H9 (cell line): ENCODE data around the gene ABCG8. TPM values are rescaled to one million over a fixed set of nuclear protein-coding genes. Genes with fewer than 3 reads are reported as not detected.

Experiments used
- DNase-seq: peaks from one replicate; pipeline ENCODE4 v3.0.0-alpha.2; 2017
- H2AFZ ChIP-seq: one replicate; pipeline ENCODE4 v1.6.1; 2013; ENCODE audit warnings: mild to moderate bottlenecking, low read length, control low read depth, moderate library complexity
- H2AK5ac ChIP-seq: 2 replicates; pipeline ENCODE4 v1.6.1; 2013; ENCODE audit warnings: low read length, control low read depth, mixed read lengths; ENCODE audit not compliant: insufficient read length
- H2BK120ac ChIP-seq: one replicate; pipeline ENCODE4 v1.6.1; 2013; ENCODE audit warnings: low read depth, mild to moderate bottlenecking, low read length, control low read depth, inconsistent platforms; ENCODE audit not compliant: poor library complexity, severe bottlenecking
- H2BK12ac ChIP-seq: 2 replicates; pipeline ENCODE4 v1.6.1; 2013; ENCODE audit warnings: low read length, control low read depth, mixed read lengths, low read depth; ENCODE audit not compliant: insufficient read length
- H2BK15ac ChIP-seq: 2 replicates; pipeline ENCODE4 v1.6.1; 2013; ENCODE audit warnings: low read depth, low read length, control low read depth
- H2BK20ac ChIP-seq: one replicate; pipeline ENCODE4 v1.6.1; 2013; ENCODE audit warnings: low read depth, mild to moderate bottlenecking, low read length, control low read depth, inconsistent platforms; ENCODE audit not compliant: poor library complexity, severe bottlenecking
- H2BK5ac ChIP-seq: 2 replicates; pipeline ENCODE4 v1.6.1; 2013; ENCODE audit warnings: low read length, control low read depth, mixed read lengths; ENCODE audit not compliant: insufficient read length
- H3K14ac ChIP-seq: 2 replicates; pipeline ENCODE4 v1.6.1; 2013; ENCODE audit warnings: low read length, control low read depth; ENCODE audit not compliant: insufficient read depth
- H3K18ac ChIP-seq: 2 replicates; pipeline ENCODE4 v1.6.1; 2013; ENCODE audit warnings: low read depth, mild to moderate bottlenecking, mixed read lengths, low read length, control low read depth; ENCODE audit not compliant: insufficient read length
- H3K23ac ChIP-seq: 2 replicates; pipeline ENCODE4 v1.6.1; 2013; ENCODE audit warnings: low read length, control low read depth, mixed read lengths, low read depth; ENCODE audit not compliant: insufficient read length
- H3K23me2 ChIP-seq: 2 replicates; pipeline ENCODE4 v1.6.1; 2013; ENCODE audit warnings: low read depth, mild to moderate bottlenecking, mixed read lengths, low read length, control low read depth; ENCODE audit not compliant: insufficient read length, poor library complexity, severe bottlenecking
- H3K27ac ChIP-seq: 2 replicates; pipeline ENCODE4 v1.5.1; 2013; ENCODE audit warnings: low read length, control low read depth, mixed read lengths, low read depth; ENCODE audit not compliant: insufficient read length
- H3K27me3 ChIP-seq: 2 replicates; pipeline ENCODE4 v1.6.1; 2013; ENCODE audit warnings: low read length, control low read depth, inconsistent platforms; ENCODE audit not compliant: insufficient read depth
- H3K4ac ChIP-seq: 2 replicates; pipeline ENCODE4 v1.6.1; 2013; ENCODE audit warnings: low read depth, mild to moderate bottlenecking, control low read depth, inconsistent platforms, low read length, moderate library complexity
- H3K4me1 ChIP-seq: 2 replicates; pipeline ENCODE4 v1.6.1; 2013; ENCODE audit warnings: low read length, control low read depth, inconsistent platforms; ENCODE audit not compliant: insufficient read depth
- H3K4me2 ChIP-seq: 2 replicates; pipeline ENCODE4 v1.6.1; 2013; ENCODE audit warnings: low read length, control low read depth, mixed read lengths; ENCODE audit not compliant: insufficient read length, insufficient read depth
- H3K56ac ChIP-seq: 2 replicates; pipeline ENCODE4 v1.6.1; 2013; ENCODE audit warnings: low read depth, mild to moderate bottlenecking, mixed read lengths, low read length, control low read depth; ENCODE audit not compliant: insufficient read length
- H3K79me1 ChIP-seq: 2 replicates; pipeline ENCODE4 v1.6.1; 2013; ENCODE audit warnings: low read depth, mild to moderate bottlenecking, moderate library complexity, low read length, control low read depth, inconsistent platforms; ENCODE audit not compliant: insufficient read depth, poor library complexity, severe bottlenecking
- H3K79me2 ChIP-seq: 2 replicates; pipeline ENCODE4 v1.6.1; 2013; ENCODE audit warnings: low read length, control low read depth, inconsistent platforms; ENCODE audit not compliant: insufficient read depth
- H3K9ac ChIP-seq: 2 replicates; pipeline ENCODE4 v1.6.1; 2013; ENCODE audit warnings: low read length, control low read depth, mixed read lengths; ENCODE audit not compliant: insufficient read length; ENCODE audit errors: extremely low read depth
- H3K9me3 ChIP-seq: one replicate; pipeline ENCODE4 v1.6.1; 2013; ENCODE audit warnings: low read depth, low read length, inconsistent platforms; ENCODE audit not compliant: control insufficient read depth
- H3T11ph ChIP-seq: one replicate; pipeline ENCODE4 v1.6.1; 2013; ENCODE audit warnings: mild to moderate bottlenecking, low read length, control low read depth, inconsistent platforms
- H4K20me1 ChIP-seq: one replicate; pipeline ENCODE4 v1.6.1; 2013; ENCODE audit not compliant: control insufficient read depth, insufficient read length, insufficient read depth
- H4K5ac ChIP-seq: 2 replicates; pipeline ENCODE4 v1.6.1; 2013; ENCODE audit warnings: low read depth, mild to moderate bottlenecking, mixed read lengths, low read length, control low read depth; ENCODE audit not compliant: insufficient read length
- H4K8ac ChIP-seq: replicated peaks from 2 replicates; pipeline ENCODE4 v1.6.1; 2013; ENCODE audit warnings: low read length, control low read depth, mixed read lengths, low read depth; ENCODE audit not compliant: insufficient read length
- H4K91ac ChIP-seq: 2 replicates; pipeline ENCODE4 v1.6.1; 2013; ENCODE audit warnings: low read depth, mild to moderate bottlenecking, moderate library complexity, mixed read lengths, low read length, control low read depth; ENCODE audit not compliant: insufficient read length
- H3K27ac Mint-ChIP-seq, 3 experiments: 2 replicates in 2 of 3; 3 replicates in 1 of 3; pipeline ENCODE4 v1.8.0; 2020 to 2021; ENCODE audit warnings: mixed read lengths in 3 of 3, mild to moderate bottlenecking in 1 of 3, moderate library complexity in 1 of 3
- H3K27me3 Mint-ChIP-seq: 2 replicates; pipeline ENCODE4 v1.8.0; 2021; ENCODE audit warnings: low read depth, mild to moderate bottlenecking, moderate library complexity, mixed read lengths
- H3K36me3 Mint-ChIP-seq, 3 experiments: 2 replicates in 2 of 3; 3 replicates in 1 of 3; pipeline ENCODE4 v1.8.0; 2020 to 2021; ENCODE audit warnings: low read depth in 3 of 3, mixed read lengths in 3 of 3; ENCODE audit not compliant: insufficient read depth in 1 of 3
- H3K4me1 Mint-ChIP-seq, 2 experiments: 2 replicates each; pipeline ENCODE4 v1.8.0; 2020; ENCODE audit warnings: mixed read lengths in 2 of 2
- H3K4me3 Mint-ChIP-seq, 2 experiments: 2 replicates in 1 of 2; 3 replicates in 1 of 2; pipeline ENCODE4 v1.8.0; 2020 to 2021; ENCODE audit warnings: mild to moderate bottlenecking in 2 of 2, mixed read lengths in 2 of 2, moderate library complexity in 1 of 2
- H3K9me3 Mint-ChIP-seq, 2 experiments: 2 replicates in 1 of 2; 3 replicates in 1 of 2; pipeline ENCODE4 v1.8.0; 2020; ENCODE audit warnings: mild to moderate bottlenecking in 2 of 2, mixed read lengths in 2 of 2, moderate library complexity in 1 of 2
- WGBS: extraction: QIAGEN DNeasy Blood & Tissue Kit; methylation state at CpG from one replicate; pipeline ENCODE4 v1.1.7; 2013; ENCODE audit warnings: missing lambda C conversion rate, low lambda C conversion rate, mixed read lengths; ENCODE audit not compliant: insufficient read length; ENCODE audit errors: extremely low coverage; 5-methylcytosine and 5-hydroxymethylcytosine counted together
- total RNA-seq: library from RNA; stranded (reverse); gene quantifications from 2 replicates; pipeline ENCODE4 v1.2.1, GENCODE V29; 2021
- TF ChIP-seq, protein P1 (sequence below): fragments of 200-600 bp; sonication (generic); conservative IDR thresholded peaks from 3 replicates; pipeline ENCODE4 v1.8.0; 2021; ENCODE audit warnings: antibody characterized with exemption, mild to moderate bottlenecking

ABCG8 gene
- total RNA-seq, 1 experiment from 2014 or later: not detected

DNA sequence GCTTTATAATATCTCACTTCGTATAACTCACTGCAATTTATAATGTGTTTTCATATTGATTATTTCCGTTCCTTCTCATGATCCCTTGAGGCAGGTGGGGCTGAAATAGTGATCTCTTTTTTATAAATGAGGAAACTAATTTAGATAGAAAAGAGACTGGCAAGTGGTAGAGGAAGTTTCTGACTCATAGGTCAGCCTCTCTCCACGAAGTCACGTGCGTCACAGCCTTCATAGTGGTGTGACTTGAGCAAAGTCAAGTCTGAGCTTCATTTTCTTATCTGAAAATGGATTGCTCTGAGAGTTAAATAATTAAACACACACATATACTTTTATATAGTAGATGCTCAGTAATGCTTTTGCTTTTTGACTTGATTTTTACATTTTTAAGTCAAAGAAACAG lies 20.0 kb upstream of the ABCG8 start:
- Histone ChIP-seq H3K14ac (no peak overlapping the region), H3K9ac (no peak overlapping the region), H3K4me1 (no peaks in the 10 kb centered on the region), H2BK15ac (no peak overlapping the region), H2BK12ac (no peak overlapping the region), H2BK5ac (no peak overlapping the region), H4K5ac (no peak overlapping the region), H2BK120ac (no peak overlapping the region), H3K27me3 (no peaks in the 10 kb centered on the region), H4K91ac (no peak overlapping the region), H3K18ac (no peak overlapping the region), H2AK5ac (no peak overlapping the region), H3K23ac (no peak overlapping the region), H3K4me2 (no peak overlapping the region), H4K20me1 (no peaks in the 10 kb centered on the region), H3K9me3 (no peaks in the 10 kb centered on the region), H3K4ac (no peak overlapping the region), H3K79me2 (no peaks in the 10 kb centered on the region), H3K27ac (no peak overlapping the region), H3T11ph (no peak overlapping the region), H4K8ac (no peak overlapping the region), H2BK20ac (no peak overlapping the region), H3K56ac (no peak overlapping the region), H3K79me1 (no peaks in the 10 kb centered on the region), H3K23me2 (no peaks in the 10 kb centered on the region), H2AFZ (no peak overlapping the region)
- TF ChIP-seq, protein P1, sequence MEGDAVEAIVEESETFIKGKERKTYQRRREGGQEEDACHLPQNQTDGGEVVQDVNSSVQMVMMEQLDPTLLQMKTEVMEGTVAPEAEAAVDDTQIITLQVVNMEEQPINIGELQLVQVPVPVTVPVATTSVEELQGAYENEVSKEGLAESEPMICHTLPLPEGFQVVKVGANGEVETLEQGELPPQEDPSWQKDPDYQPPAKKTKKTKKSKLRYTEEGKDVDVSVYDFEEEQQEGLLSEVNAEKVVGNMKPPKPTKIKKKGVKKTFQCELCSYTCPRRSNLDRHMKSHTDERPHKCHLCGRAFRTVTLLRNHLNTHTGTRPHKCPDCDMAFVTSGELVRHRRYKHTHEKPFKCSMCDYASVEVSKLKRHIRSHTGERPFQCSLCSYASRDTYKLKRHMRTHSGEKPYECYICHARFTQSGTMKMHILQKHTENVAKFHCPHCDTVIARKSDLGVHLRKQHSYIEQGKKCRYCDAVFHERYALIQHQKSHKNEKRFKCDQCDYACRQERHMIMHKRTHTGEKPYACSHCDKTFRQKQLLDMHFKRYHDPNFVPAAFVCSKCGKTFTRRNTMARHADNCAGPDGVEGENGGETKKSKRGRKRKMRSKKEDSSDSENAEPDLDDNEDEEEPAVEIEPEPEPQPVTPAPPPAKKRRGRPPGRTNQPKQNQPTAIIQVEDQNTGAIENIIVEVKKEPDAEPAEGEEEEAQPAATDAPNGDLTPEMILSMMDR: no peak
- Mint-ChIP-seq H3K9me3 (no peaks in the 10 kb centered on the region), H3K27ac (no peak overlapping the region), H3K36me3 (no peaks in the 10 kb centered on the region; a peak in 1 of 7 replicates), H3K27me3 (no peaks in the 10 kb centered on the region; the same call in none of the 2 replicates), H3K4me3 (no peak overlapping the region), H3K4me1 (peaks cover 6% of the 10 kb centered on the region in 2 experiments)
- no CpG with 5 or more reads among the region's 5 CpGs for WGBS
- no peak for DNase-seq
